BE2C (cell line): Measurements from ENCODE around the gene TLN1.
A peak's percentile ranks its signal among the peaks of the same experiment; 100 is the strongest.

Source experiments
- DNase-seq: peaks from one replicate; pipeline ENCODE4 v3.0.0-alpha.2; 2020
- H3K27me3 ChIP-seq: fragments of 250-450 bp; sonication (Bioruptor Pico); 2 replicates; pipeline ENCODE4 v1.5.1; 2020; ENCODE audit warnings: mild to moderate bottlenecking
- H3K36me3 ChIP-seq: fragments of 250-450 bp; sonication (Bioruptor Pico); 2 replicates; pipeline ENCODE4 v1.5.1; 2020; ENCODE audit warnings: mild to moderate bottlenecking
- H3K4me1 ChIP-seq: fragments of 250-450 bp; sonication (Bioruptor Pico); 2 replicates; pipeline ENCODE4 v1.5.1; 2020
- H3K4me3 ChIP-seq: 2 replicates; pipeline ENCODE4 v1.5.1; 2011; ENCODE audit warnings: low read depth, low read length
- H3K9me3 ChIP-seq: fragments of 250-450 bp; sonication (Bioruptor Pico); 2 replicates; pipeline ENCODE4 v1.5.1; 2020
- TF ChIP-seq, protein P1 (sequence below): IDR thresholded peaks from 2 replicates; pipeline ENCODE4 v1.5.1; 2012; ENCODE audit warnings: mild to moderate bottlenecking, low read depth, low read length

The TLN1 gene

DNA sequence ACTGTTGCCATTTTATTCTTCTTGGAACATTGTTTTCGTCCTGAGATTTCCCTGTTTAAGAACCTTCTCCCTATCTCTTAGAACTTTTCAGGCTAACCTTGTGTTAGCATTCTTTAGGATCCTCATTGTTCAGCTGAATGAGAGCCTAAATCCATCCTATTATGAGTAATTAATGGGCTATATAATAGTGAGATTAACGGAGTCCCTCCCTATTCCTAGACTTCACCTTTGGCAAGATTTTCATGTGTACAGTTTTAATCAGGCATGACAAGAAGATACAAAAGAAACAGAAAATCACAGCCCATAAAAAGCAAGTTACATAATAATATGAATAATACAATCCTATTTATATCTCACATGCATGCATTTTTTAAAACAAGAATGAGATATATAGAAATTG lies 31.2 kb upstream of the TLN1 start:
- peaks cover 11% of the 10 kb centered on the region for H3K4me1 ChIP-seq
- H3K9me3 ChIP-seq: no peaks in the 10 kb centered on the region
- DNase-seq: no peak
- no peaks in the 10 kb centered on the region for H3K27me3 ChIP-seq
- TF ChIP-seq, protein P1, sequence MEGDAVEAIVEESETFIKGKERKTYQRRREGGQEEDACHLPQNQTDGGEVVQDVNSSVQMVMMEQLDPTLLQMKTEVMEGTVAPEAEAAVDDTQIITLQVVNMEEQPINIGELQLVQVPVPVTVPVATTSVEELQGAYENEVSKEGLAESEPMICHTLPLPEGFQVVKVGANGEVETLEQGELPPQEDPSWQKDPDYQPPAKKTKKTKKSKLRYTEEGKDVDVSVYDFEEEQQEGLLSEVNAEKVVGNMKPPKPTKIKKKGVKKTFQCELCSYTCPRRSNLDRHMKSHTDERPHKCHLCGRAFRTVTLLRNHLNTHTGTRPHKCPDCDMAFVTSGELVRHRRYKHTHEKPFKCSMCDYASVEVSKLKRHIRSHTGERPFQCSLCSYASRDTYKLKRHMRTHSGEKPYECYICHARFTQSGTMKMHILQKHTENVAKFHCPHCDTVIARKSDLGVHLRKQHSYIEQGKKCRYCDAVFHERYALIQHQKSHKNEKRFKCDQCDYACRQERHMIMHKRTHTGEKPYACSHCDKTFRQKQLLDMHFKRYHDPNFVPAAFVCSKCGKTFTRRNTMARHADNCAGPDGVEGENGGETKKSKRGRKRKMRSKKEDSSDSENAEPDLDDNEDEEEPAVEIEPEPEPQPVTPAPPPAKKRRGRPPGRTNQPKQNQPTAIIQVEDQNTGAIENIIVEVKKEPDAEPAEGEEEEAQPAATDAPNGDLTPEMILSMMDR: no peak
- no peak overlapping the region for H3K4me3 ChIP-seq
- H3K36me3 ChIP-seq: no peaks in the 10 kb centered on the region

DNA sequence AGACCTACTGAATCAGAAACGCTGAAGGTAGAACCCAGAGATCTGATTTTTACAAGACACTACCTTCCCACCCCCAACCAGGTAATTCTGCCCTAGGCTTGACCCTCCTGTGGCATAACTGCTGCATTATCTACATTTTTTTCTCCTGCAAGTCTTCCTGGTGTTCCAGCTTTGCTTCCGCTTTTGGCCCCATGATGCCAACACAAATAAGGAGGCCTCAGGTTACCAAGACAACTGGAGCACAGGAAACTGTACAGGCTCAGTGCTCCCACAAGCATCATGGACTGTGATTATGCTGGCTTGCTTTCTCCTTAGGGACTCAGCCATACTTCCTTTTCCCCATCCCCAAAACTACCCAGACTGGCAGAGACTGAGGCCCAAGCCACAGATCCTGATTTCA lies 28.7 kb upstream of the TLN1 start:
- no peaks in the 10 kb centered on the region for H3K9me3 ChIP-seq
- no peak for DNase-seq
- H3K36me3 ChIP-seq: no peaks in the 10 kb centered on the region
- no peaks in the 10 kb centered on the region for H3K4me1 ChIP-seq
- TF ChIP-seq, protein P1: no peak
- H3K4me3 ChIP-seq: no peak overlapping the region
- no peaks in the 10 kb centered on the region for H3K27me3 ChIP-seq

DNA sequence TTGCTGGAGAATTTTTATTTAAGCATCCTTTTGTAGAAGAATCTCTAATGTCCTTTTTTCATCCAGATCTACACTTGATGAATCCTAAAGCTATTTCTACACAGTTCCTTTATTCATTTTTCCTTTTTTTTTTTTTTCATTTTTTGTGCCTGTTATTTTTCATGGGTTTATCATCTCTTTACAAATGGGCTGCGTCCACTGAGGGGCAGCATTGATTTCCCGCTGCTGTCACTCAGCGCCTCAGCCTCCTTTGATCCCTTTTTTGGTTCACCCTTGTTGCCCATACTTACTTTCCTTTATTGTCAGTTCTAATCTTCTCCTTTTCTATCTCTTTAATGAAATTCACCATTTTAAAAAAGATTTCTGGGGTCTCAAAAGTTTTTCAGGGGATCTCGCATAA lies 27.8 kb upstream of the TLN1 start:
- Histone ChIP-seq H3K4me1 (no peaks in the 10 kb centered on the region), H3K9me3 (no peaks in the 10 kb centered on the region), H3K4me3 (no peak overlapping the region), H3K27me3 (no peaks in the 10 kb centered on the region), H3K36me3 (no peaks in the 10 kb centered on the region)
- DNase-seq: no peak
- TF ChIP-seq, protein P1: no peak

DNA sequence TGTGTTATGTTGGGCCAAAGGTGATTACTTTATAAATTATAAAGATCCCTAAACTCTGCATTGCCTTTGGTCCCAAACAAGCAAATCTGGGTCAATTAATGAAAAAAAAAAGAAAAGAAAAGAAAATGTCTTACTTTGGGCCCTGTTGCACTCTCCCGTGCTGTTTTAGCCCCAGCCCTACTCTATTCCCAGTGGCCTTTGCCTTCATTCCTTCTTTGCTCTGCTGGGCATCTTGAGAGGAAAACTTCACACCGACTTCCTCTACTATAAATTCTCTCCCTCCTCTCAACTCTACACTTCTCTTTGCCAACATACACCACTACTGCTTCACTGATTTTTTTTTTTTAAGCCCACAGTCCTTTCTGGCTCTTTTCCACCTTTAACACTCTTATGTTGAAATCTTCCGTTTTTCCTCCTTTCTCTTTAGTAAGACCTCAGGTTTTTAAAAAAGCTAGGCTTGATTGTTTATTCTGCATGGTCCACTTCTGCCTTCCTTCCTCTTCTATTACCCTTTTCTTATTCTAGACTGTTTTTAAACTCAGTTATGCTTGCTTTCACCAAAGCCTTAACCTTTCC lies 26.6 kb upstream of the TLN1 start:
- DNase-seq: no peak
- Histone ChIP-seq H3K27me3 (no peaks in the 10 kb centered on the region), H3K36me3 (no peaks in the 10 kb centered on the region), H3K4me3 (peak overlapping the region; percentile 80; the same call in 1 of the 2 replicates), H3K9me3 (no peaks in the 10 kb centered on the region), H3K4me1 (no peaks in the 10 kb centered on the region)
- TF ChIP-seq, protein P1: no peak

DNA sequence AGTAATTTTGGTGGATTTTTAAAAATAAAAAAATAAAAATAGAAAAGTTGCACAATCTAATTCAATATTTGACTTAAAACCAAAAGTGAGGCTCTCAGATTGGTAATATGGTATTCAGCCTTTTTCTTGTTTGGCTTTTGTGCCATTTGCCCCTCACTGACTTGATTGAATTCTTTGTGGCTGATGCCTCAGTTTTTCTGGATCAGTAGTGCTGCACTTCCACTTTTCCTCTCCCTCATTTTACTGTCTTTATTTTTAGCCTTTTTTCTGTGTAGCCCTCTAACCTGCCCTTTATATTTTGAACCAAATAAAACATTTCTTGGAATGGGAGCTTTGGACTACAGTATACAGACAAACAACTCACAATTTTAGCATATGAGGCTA lies 25.9 kb upstream of the TLN1 start:
- Histone ChIP-seq H3K4me3 (peak overlapping the region; percentile 80), H3K9me3 (no peaks in the 10 kb centered on the region), H3K27me3 (no peaks in the 10 kb centered on the region), H3K36me3 (peaks cover 3% of the 10 kb centered on the region), H3K4me1 (no peaks in the 10 kb centered on the region)
- TF ChIP-seq, protein P1: no peak
- DNase-seq: no peak

DNA sequence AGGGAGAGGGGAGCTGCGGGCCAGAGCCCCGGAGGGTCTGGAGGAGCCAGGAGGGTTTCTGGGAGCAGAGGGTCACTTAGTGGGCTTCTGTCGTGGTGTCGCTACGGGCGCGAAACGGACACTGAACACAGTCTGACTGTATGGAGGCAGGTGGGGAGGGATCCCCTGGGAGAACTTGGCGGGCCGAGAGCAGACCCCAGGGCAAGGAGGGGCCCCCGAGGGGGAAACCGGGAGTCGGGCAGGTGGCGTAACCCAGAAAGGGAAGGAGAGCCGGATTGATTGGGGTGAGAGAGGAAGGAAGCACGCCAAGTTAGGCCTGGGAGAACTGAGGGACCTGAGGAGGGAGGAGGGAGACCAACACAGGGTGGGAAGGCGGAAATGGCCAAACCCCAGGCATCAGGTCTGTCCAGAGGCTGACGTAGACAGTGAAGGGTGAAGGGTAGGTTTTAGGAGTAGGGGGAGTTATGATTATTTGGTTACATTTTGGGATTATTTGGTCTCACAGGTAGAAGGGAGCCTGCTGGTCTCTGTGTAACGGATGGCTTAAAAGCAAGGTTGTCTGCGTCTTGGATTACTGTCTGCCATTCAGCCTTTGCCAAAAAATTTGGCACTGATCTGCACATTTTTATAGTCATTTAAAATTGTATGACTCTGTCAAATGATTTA lies 25.4 kb upstream of the TLN1 start:
- no peak for DNase-seq
- no peaks in the 10 kb centered on the region for H3K9me3 ChIP-seq
- no peaks in the 10 kb centered on the region for H3K4me1 ChIP-seq
- no peaks in the 10 kb centered on the region for H3K27me3 ChIP-seq
- TF ChIP-seq, protein P1: no peak
- H3K36me3 ChIP-seq: peaks cover 7% of the 10 kb centered on the region
- H3K4me3 ChIP-seq: peak overlapping the region; percentile 80
